Astrocyte (in vitro differentiated cells and primary cell): ENCODE data around the gene TK2. TPM values are rescaled to one million over a fixed set of nuclear protein-coding genes. Genes with fewer than 3 reads are reported as not detected.

Source experiments
- DNase-seq: peaks from one replicate; pipeline ENCODE4 v3.0.0-alpha.2; 2010; ENCODE audit warnings: low read depth
- FAIRE-seq: peaks from 2 replicates; lab custom pipeline; 2011; peaks lifted over from hg19 to GRCh38; lab: Jason Lieb, UNC
- H2AFZ ChIP-seq: 2 replicates; pipeline ENCODE4 v1.6.0; 2012; ENCODE audit warnings: low read depth, low read length, inconsistent platforms
- H3K27ac ChIP-seq: 2 replicates; pipeline ENCODE4 v1.5.1; 2011; ENCODE audit warnings: low read depth, low read length, inconsistent platforms
- H3K27me3 ChIP-seq: 2 replicates; pipeline ENCODE4 v1.6.0; 2011; ENCODE audit warnings: low read length, inconsistent platforms; ENCODE audit not compliant: insufficient read depth
- H3K36me3 ChIP-seq: 2 replicates; pipeline ENCODE4 v1.5.1; 2011; ENCODE audit warnings: low read length, inconsistent platforms; ENCODE audit not compliant: insufficient read depth
- H3K4me1 ChIP-seq: 2 replicates; pipeline ENCODE4 v1.5.1; 2011; ENCODE audit warnings: low read length, inconsistent platforms; ENCODE audit not compliant: insufficient read depth
- H3K4me2 ChIP-seq: 2 replicates; pipeline ENCODE4 v1.6.0; 2012; ENCODE audit warnings: low read length, inconsistent platforms
- H3K4me3 ChIP-seq: 2 replicates; pipeline ENCODE4 v1.5.1; 2011; ENCODE audit warnings: low read depth, mild to moderate bottlenecking, low read length, inconsistent platforms; ENCODE audit not compliant: insufficient read depth
- H3K79me2 ChIP-seq: 2 replicates; pipeline ENCODE4 v1.6.0; 2012; ENCODE audit warnings: mild to moderate bottlenecking, low read length, inconsistent platforms; ENCODE audit not compliant: insufficient read depth
- H3K9ac ChIP-seq: 2 replicates; pipeline ENCODE4 v1.6.0; 2012; ENCODE audit warnings: mild to moderate bottlenecking, low read length, inconsistent platforms
- H3K9me3 ChIP-seq: 2 replicates; pipeline ENCODE4 v1.5.1; 2012; ENCODE audit warnings: low read depth, mild to moderate bottlenecking, low read length, inconsistent platforms; ENCODE audit not compliant: insufficient read depth
- H4K20me1 ChIP-seq: 2 replicates; pipeline ENCODE4 v1.6.0; 2012; ENCODE audit warnings: low read length, inconsistent platforms; ENCODE audit not compliant: insufficient read depth
- H3K27ac Mint-ChIP-seq: one replicate; pipeline ENCODE4 v1.8.0; 2021; ENCODE audit warnings: mild to moderate bottlenecking, mixed read lengths; ENCODE audit not compliant: unreplicated experiment
- H3K27me3 Mint-ChIP-seq: one replicate; pipeline ENCODE4 v1.8.0; 2021; ENCODE audit warnings: low read depth, mixed read lengths; ENCODE audit not compliant: unreplicated experiment
- H3K36me3 Mint-ChIP-seq: one replicate; pipeline ENCODE4 v1.8.0; 2021; ENCODE audit warnings: low read depth, mixed read lengths; ENCODE audit not compliant: unreplicated experiment
- H3K4me1 Mint-ChIP-seq: one replicate; pipeline ENCODE4 v1.8.0; 2021; ENCODE audit warnings: low read depth, mixed read lengths; ENCODE audit not compliant: unreplicated experiment
- H3K4me3 Mint-ChIP-seq: one replicate; pipeline ENCODE4 v1.8.0; 2021; ENCODE audit warnings: mild to moderate bottlenecking, moderate library complexity, mixed read lengths; ENCODE audit not compliant: unreplicated experiment
- H3K9me3 Mint-ChIP-seq: one replicate; pipeline ENCODE4 v1.8.0; 2021; ENCODE audit warnings: mild to moderate bottlenecking, mixed read lengths; ENCODE audit not compliant: unreplicated experiment
- CTCF ChIP-seq: IDR thresholded peaks from 2 replicates; pipeline ENCODE4 v1.5.1; 2011; ENCODE audit warnings: low read depth, mild to moderate bottlenecking, inconsistent platforms, low read length, moderate library complexity; ENCODE audit not compliant: insufficient read depth
- EZH2 ChIP-seq: IDR thresholded peaks from 2 replicates; pipeline ENCODE4 v1.6.1; 2012; ENCODE audit warnings: mild to moderate bottlenecking, low read length, inconsistent platforms; ENCODE audit not compliant: insufficient read depth
- total RNA-seq: library from RNA; stranded (reverse); gene quantifications from 2 replicates; pipeline ENCODE4 v1.2.1, GENCODE V29; 2021

TK2 gene
- total RNA-seq, 1 donor from 2014 or later, result 12.4 TPM

GRCh38 chr16:66471716-66472393 is 78.1 kb downstream of the TK2 start:
- no peaks in the 10 kb centered on the region for H3K9me3 ChIP-seq
- no peak overlapping the region for H3K4me3 Mint-ChIP-seq
- no peak overlapping the region for H3K9ac ChIP-seq
- no peak overlapping the region for H3K4me3 ChIP-seq
- no peaks in the 10 kb centered on the region for H3K79me2 ChIP-seq
- H4K20me1 ChIP-seq, result no peaks in the 10 kb centered on the region
- no peak overlapping the region for H3K4me2 ChIP-seq
- no peak overlapping the region for H2AFZ ChIP-seq
- peaks cover 7% of the 10 kb centered on the region for H3K27me3 ChIP-seq
- FAIRE-seq (no peak), DNase-seq (no peak)
- no peaks in the 10 kb centered on the region for H3K4me1 ChIP-seq
- peaks cover 5% of the 10 kb centered on the region for H3K9me3 Mint-ChIP-seq
- no peak overlapping the region for H3K27ac Mint-ChIP-seq
- H3K27ac ChIP-seq, result no peak overlapping the region
- TF ChIP-seq EZH2, result no peak
- TF ChIP-seq CTCF, result no peak
- no peaks in the 10 kb centered on the region for H3K36me3 Mint-ChIP-seq
- no peaks in the 10 kb centered on the region for H3K4me1 Mint-ChIP-seq
- no peaks in the 10 kb centered on the region for H3K36me3 ChIP-seq
- H3K27me3 Mint-ChIP-seq, result peaks cover 51% of the 10 kb centered on the region

GRCh38 chr16:66471264-66471663 is 78.7 kb downstream of the TK2 start:
- no peak overlapping the region for H3K27ac Mint-ChIP-seq
- no peaks in the 10 kb centered on the region for H3K36me3 ChIP-seq

More at GRCh38 chr16:66471264-66471663, 78.7 kb downstream of the TK2 start:
- Histone ChIP-seq H3K4me3 (no peak overlapping the region), H3K27ac (no peak overlapping the region), H3K79me2 (no peaks in the 10 kb centered on the region), H3K4me1 (no peaks in the 10 kb centered on the region), H3K4me2 (no peak overlapping the region), H2AFZ (no peak overlapping the region), H3K9me3 (no peaks in the 10 kb centered on the region), H3K9ac (no peak overlapping the region), H4K20me1 (no peaks in the 10 kb centered on the region), H3K27me3 (peaks cover 7% of the 10 kb centered on the region)
- no peak for TF ChIP-seq EZH2
- no peak for TF ChIP-seq CTCF
- no peak overlapping the region for H3K4me3 Mint-ChIP-seq
- no peaks in the 10 kb centered on the region for H3K36me3 Mint-ChIP-seq
- H3K4me1 Mint-ChIP-seq, result no peaks in the 10 kb centered on the region
- H3K9me3 Mint-ChIP-seq, result peaks cover 11% of the 10 kb centered on the region
- H3K27me3 Mint-ChIP-seq, result peaks cover 51% of the 10 kb centered on the region
- DNase-seq, result no peak
- FAIRE-seq, result no peak
